GM18519 (cell line): Measurements from ENCODE around the gene RPS6KL1.
A peak's percentile ranks its signal among the peaks of the same experiment; 100 is the strongest.

Source experiments
- ATAC-seq: cut with Tn5 transposase; IDR thresholded peaks from one replicate; pipeline ENCODE4 v1.9.1; 2021; ENCODE audit warnings: mild to moderate bottlenecking, moderate library complexity; ENCODE audit not compliant: unreplicated experiment, low FRiP score

Gene RPS6KL1

GRCh38 chr14:74922752-74923401, at the start of gene RPS6KL1:
RPS6KL1 (minus strand) TSS chr14:74923260; CDS start chr14:74921541, 1,719 bp downstream.
- ATAC-seq, result peak; percentile 71

DNA sequence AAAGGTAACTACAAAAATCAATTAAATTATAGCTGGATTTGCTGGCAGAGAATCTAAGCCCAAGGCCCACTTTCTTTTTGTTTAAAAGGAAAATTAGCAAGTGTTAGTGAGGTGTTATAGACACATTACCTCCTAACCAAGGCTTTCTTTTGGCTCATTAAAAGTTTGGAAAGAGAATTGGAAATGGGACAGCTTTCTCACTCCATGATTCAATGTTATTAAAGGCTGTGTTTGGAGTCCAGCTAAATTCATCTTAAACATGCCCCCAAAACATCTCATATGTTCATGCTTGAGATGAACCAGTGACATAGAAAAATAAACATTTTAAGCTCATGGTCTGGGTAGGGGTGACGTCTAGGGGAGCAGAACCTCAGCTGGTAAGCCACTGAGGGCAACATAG, 45.8 kb upstream of the RPS6KL1 start:
- no peak for ATAC-seq

GRCh38 chr14:74965486-74966153, 42.6 kb upstream of the RPS6KL1 start:
- no peak for ATAC-seq

DNA sequence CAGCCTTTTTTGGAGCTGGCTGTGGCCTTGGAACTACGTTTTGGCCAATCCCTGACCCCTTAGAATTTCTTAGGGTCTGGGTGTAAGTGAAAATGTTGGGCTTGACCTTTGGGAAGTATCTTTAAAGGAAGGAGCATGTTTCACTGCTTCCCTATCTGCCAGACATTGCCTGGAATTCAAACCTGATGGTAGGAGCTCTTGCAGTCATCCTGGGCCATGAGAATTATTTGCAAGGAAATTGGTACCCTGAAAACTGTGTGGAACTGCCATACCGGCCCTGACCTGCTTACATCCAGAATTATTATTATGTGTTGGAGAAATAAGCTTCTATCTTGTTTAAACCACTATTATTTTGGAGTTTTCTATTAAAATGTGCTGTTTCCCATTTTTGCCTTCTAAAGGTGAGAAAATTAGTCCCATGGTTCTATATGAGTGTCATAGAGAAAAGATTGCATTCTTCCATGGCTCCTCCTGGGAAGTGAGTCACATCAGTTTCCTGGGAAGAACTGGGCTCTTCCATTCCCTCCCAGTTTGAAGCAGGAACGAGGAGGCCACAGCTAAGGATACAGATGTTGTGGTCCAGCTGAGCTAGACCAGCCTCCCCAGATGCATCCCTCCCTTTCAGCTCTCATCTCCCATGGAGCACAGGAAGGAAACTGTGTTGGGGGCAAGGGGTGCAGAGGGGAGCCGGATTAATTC, 41.9 kb upstream of the RPS6KL1 start:
- no peak for ATAC-seq

- no peak for ATAC-seq
Observed at GRCh38 chr14:74963705-74964271, 40.7 kb upstream of the RPS6KL1 start.

DNA sequence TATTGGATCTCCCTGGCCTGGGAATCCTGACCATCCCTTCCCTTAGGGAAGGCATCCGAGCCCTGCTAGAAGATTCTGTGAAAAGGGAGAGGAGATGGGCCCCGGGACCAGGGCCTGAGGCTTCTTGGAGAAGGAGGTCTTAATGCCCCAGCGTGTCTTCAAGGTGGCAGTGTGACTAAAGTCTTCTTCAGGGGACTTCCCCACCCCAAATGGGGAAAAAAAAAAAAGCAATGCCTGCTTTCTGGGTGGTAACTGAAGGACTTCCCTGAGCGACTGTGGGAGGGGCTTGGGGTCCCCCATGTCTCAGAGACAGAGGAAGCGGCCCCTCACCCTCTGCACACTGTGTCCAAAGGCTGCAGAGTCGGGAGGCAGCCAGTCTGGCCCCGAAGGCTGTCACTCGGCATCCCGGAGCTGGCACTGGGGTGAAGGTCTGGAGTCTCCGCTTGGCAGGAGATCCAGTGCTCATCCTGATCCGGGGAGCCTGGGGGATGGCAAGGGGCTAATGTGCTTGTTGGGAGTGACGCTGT, 40.2 kb upstream of the RPS6KL1 start:
- no peak for ATAC-seq

DNA sequence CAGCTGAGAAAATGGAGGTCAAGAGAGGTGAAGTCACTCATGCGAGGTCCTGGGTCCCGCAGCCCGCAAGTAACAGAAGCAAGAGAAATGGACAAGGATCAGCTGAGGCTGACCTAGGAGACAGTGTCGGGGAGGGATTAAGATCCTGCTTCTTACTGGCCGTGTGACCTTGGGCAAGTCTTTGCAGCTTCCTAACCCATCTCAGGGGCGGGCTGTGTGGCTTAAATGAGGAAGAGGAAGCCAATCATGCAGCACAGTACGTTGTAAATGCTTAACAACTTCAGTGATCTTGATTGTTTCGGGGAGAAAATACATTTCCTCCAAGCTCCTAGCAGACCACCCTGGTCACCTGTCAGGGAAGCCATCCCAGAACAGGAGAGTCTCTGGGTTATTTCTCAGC, 39.4 kb upstream of the RPS6KL1 start:
- no peak for ATAC-seq

DNA sequence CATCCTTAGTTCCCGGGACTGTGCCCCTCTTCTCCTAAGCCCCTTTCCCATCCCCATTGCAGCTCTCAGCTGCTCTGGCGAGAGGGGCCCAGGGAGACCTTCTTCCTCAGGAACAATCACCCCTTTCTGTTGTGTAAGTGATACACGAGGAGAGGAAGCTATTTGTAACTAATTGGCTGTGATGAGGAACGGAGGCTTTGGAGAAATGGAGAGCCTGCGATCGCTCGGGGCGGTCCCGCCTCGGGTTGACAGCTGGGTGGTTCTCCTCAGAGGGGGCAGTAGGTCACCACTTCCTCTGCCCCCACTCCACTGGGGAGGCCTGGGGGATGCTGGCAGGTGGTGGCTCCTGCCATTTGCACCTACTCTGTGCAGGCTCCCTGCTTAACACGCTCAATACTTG, 39.0 kb upstream of the RPS6KL1 start:
- no peak for ATAC-seq

GRCh38 chr14:74961238-74961911, 38.3 kb upstream of the RPS6KL1 start:
- ATAC-seq, result no peak

GRCh38 chr14:74960736-74961135, 37.7 kb upstream of the RPS6KL1 start:
- ATAC-seq, result no peak

DNA sequence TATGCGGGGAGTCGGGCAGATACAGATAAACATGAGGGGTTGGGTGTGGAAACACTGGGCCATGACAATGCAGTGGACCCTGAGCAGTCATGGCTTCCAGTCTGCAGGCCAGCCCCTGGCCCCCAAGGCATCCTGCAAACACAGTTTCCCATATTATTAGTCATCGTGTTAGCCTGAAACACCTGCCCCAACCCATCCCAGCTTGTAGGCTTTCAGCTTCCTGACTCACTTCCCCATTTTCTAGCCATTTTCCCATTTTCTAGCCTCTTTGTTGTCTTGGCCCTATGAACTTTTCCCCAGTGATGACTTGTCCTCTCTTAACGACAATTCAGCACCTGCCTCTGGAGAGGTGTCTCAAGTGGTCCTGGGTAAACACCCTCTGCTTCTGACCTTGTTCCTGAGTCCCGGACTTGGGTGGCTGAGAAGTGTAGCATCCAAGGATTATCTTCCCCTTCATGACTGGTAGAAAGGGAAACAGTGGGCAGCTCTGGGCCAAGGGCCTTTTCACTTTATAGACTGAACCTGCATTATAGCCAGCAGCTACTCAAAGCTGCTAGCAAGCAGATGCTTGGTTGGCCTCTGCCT, 36.6 kb upstream of the RPS6KL1 start:
- no peak for ATAC-seq

GRCh38 chr14:74956280-74957072, 33.4 kb upstream of the RPS6KL1 start:
- no peak for ATAC-seq

- no peak for ATAC-seq
Observed at GRCh38 chr14:74956027-74956279, 32.9 kb upstream of the RPS6KL1 start.

- ATAC-seq, result no peak
Observed at GRCh38 chr14:74955229-74956026, 32.4 kb upstream of the RPS6KL1 start, which contains the start of gene PGF. PGF (minus strand) TSS chr14:74955597; CDS start chr14:74955242, 355 bp downstream.

- ATAC-seq, result no peak
Observed at GRCh38 chr14:74954947-74955228, 31.8 kb upstream of the RPS6KL1 start.

GRCh38 chr14:74954232-74954946, 31.3 kb upstream of the RPS6KL1 start:
- no peak for ATAC-seq

DNA sequence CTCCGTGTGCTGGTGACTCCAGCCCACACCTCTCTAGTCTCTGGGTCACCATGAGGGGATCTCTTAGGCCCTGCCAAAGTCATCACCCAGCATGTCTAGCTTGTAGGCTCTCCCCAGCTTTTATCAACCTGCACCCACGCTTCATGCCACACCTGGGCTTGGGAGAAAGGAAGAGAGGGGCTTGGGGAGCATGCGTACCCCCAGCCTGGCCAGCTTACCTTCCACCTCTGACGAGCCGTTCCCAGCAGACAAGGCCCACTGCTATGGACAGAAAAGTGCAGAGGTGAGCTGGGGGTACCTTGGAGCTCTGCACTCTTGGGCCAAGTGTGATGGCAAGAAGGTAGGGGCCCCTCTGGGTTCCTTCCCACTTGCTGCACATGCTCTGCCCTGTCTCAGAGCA, 30.6 kb upstream of the RPS6KL1 start:
- ATAC-seq, result no peak

GRCh38 chr14:74952697-74953484, 29.8 kb upstream of the RPS6KL1 start:
- ATAC-seq, result no peak
